Mucosa of gallbladder (tissue), 1 donor: ENCODE results near the gene PIK3C2G. TPM values are rescaled to one million over a fixed set of nuclear protein-coding genes. Genes with fewer than 3 reads are reported as not detected.
"Not testable (repeated sequence)": the region's sequence is repeated elsewhere in the genome, so short reads cannot be mapped to it uniquely, and the experiment has no call there.

ENCODE experiments used
- DNase-seq: peaks from one replicate; pipeline ENCODE4 v3.0.0-alpha.2; 2020; ENCODE audit warnings: low spot score
- total RNA-seq: library from RNA; stranded (reverse); gene quantifications from one replicate; pipeline ENCODE4 v1.2.1, GENCODE V29; 2021
- donor health status: DM: no; HTN: no; CAD: no.

Gene PIK3C2G
- total RNA-seq, 1 donor from 2014 or later: 38.8 TPM

- no peak for DNase-seq
These were observed 207.1 kb downstream of the PIK3C2G start for GRCh38 chr12:18468246-18469075.

DNA sequence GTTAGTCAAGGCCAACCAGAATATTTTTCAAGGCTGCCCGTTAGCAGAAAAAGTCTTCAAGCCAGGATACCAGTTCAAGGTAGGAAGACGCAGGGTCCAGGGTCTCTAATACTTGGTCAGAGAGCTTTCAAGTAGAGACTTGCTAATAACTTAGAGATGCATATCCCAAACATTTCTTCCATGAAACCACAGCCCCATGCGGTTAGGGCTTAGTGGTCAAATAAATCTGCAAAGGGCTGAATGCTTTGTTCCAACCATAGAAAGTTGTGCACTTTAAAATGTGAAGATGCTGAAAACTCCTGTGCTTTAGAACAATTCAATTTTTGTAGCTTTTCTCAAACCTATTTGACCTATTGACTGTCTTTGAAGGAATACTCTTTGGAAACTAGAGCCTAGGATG, 208.9 kb downstream of the PIK3C2G start:
- DNase-seq: no peak

- no peak for DNase-seq
These were observed 211.0 kb downstream of the PIK3C2G start for GRCh38 chr12:18472304-18472703.

- DNase-seq: no peak
These were observed 211.5 kb downstream of the PIK3C2G start for GRCh38 chr12:18472806-18473205.

DNA sequence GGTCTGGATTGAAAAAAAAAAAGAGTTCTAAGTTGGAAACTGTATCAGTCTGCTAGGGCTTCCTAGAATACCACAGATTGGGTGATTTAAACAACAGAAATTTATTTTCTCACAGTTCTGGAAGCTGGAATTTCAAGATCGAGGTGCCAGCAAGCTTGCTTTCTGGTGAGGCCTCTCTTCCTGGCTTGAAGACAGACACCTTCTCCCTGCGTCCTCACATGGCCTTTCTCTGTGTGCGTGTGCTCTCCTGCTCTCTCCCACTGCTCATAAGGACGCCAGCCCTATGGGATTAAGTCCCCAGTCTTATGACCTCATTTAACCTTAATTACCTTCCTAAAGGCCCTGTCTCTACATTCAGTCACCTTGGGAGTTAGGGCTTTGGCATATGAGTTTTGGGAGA, 215.5 kb downstream of the PIK3C2G start:
- no peak for DNase-seq

- DNase-seq: no peak
These were observed 217.9 kb downstream of the PIK3C2G start for GRCh38 chr12:18479256-18479655.

- DNase-seq: no peak
These were observed 221.3 kb downstream of the PIK3C2G start for GRCh38 chr12:18482601-18483120.

GRCh38 chr12:18483698-18484325, 222.5 kb downstream of the PIK3C2G start:
- no peak for DNase-seq

- DNase-seq: no peak
These were observed 224.7 kb downstream of the PIK3C2G start for GRCh38 chr12:18486036-18486435.

- DNase-seq: no peak
These were observed 226.2 kb downstream of the PIK3C2G start for GRCh38 chr12:18487509-18487908.

GRCh38 chr12:18492372-18493025, 231.2 kb downstream of the PIK3C2G start:
- DNase-seq: no peak

DNA sequence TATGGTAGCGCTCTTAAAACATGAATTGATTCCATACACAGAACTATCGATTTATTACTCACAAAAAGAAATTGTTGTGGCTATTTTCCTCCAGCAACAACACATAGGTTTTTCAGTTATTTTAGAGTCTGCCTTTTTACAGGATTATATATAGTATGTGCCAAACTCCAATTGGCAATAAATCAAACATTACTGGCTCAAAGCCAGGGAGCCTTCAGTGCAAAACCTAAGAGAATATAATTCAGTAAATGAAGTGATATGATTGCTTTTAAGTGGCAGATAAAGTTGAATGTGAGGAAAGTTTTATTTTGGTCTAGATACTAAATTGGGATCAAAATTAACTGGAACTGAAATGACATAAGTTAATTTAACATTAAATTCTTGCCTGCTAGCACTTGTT, 234.8 kb downstream of the PIK3C2G start:
- DNase-seq: no peak

- not testable (repeated sequence) for DNase-seq
These were observed 238.8 kb downstream of the PIK3C2G start for GRCh38 chr12:18500160-18500574.

GRCh38 chr12:18500736-18501135, 239.4 kb downstream of the PIK3C2G start:
- not testable (repeated sequence) for DNase-seq

GRCh38 chr12:18502422-18502968, 241.2 kb downstream of the PIK3C2G start:
- no peak for DNase-seq

GRCh38 chr12:18521461-18521860, 260.1 kb downstream of the PIK3C2G start:
- DNase-seq: no peak

DNA sequence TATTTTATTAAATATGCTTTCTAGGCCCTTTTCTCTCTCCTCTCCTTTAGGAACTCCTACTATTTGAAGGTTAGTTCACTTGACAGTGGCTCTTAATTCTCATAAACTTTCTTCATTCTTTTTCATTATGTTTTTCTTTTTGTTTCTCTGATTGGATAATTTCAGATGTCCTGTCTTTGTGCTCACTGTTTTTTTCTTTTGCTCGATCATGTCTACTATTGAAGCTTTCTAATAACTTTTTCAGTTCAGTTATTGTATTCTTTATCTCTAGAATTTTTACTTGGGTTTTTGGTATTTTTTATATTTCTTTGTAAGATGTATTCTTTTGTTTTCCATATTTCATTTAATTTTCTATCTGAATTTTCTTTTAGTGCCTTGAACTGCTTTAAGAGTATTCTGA, 261.5 kb downstream of the PIK3C2G start:
- DNase-seq: no peak

DNA sequence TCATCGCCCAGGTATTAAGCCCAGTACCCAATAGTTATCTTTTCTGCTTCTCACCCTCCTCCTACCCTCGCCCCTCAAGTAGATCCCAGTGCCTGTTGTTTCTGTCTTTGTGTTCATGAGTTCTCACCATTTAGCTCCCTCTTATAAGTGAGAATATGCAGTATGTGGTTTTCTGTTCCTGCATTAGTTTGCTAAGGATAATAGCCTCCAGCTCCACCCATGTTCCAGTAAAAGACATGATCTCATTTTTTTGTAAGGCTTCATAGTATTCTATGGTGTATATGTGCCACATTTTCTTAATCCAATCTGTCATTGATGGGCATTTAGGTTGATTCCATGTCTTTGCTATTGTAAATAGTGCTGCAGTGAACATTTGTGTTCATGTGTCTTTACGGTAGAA, 281.2 kb downstream of the PIK3C2G start:
- DNase-seq: not testable (repeated sequence)

GRCh38 chr12:18546399-18546798, 285.1 kb downstream of the PIK3C2G start:
- DNase-seq: peak; percentile 14

GRCh38 chr12:18549598-18549997, 288.3 kb downstream of the PIK3C2G start:
- no peak for DNase-seq

- no peak for DNase-seq
These were observed 289.8 kb downstream of the PIK3C2G start for GRCh38 chr12:18551106-18551505.

GRCh38 chr12:18551701-18552100, 290.4 kb downstream of the PIK3C2G start:
- no peak for DNase-seq
